NCI-H510A treated with DMSO at 0.1 percent for 48 hours (cell line): ENCODE measurements around the gene LY6G6D.

Source experiments
- DNase-seq: peaks from one replicate; lab custom pipeline; 2025; lab: John Stamatoyannopoulos, UW

LY6G6D gene

GRCh38 chr6:31765910-31766794 lies 51.0 kb downstream of the LY6G6D start:
- DNase-seq = peak; percentile 54

GRCh38 chr6:31767096-31767645 lies 52.0 kb downstream of the LY6G6D start:
- DNase-seq = no peak
